ENCODE measurements around the gene HIC1. TPM values are rescaled to one million over a fixed set of nuclear protein-coding genes. Genes with fewer than 3 reads are reported as not detected.
A peak's percentile ranks its signal among the peaks of the same experiment; 100 is the strongest.

The HIC1 gene
- polyA plus RNA-seq, 1 of the 3 experiments (the other 2 are of a cell fraction) = 6.4 TPM

DNA sequence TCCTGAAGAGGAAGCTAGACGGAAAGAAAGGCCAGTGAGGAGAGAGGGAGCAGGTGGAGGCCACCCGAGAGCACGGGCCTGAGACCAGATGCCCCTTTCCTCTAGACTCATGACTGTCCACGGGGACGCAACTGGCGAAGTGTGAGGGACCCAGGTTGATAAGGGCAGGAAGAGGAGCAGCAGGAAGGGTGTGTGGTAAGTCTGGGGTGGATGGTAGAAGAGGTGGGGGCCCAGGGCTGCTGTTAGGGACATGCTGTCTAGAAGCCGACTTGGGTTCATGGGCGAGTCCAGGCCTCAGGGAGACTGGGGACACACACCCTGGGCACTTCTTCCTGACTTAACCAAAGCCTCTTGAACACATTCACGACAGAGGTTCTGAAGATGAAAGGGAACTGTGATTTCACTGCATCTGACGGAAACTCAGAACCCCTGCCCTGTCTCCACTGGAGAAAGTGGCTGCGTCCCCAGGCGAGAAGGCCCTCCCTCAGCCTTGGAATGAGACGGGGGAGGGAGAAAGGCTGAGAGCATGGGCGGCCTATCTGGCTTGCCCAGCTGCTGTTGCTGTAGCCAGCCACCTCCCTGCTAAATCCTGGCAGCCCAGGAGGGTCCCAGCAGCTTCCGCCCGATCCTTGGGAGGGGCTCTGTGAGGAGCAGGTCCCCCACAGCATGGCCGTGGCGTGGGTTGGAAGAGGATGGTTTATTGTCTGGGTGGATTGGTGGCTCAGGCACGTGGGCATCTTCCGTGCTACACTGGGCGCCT, 6.0 kb downstream of the HIC1 start:
- H3K4me1 ChIP-seq (ENCODE audit: control insufficient read depth in 1 of 2, insufficient read depth in 2 of 2, low read depth in 1 of 2, low read length in 1 of 2) = peaks cover 13 to 18% of the 10 kb centered on the region in 2 experiments; a peak in 3 of 4 replicates
- H3K27ac ChIP-seq (ENCODE audit: low read depth in 2 of 2, low read length in 1 of 2) = no peak overlapping the region
- WGBS (ENCODE audit: low lambda C conversion rate) = 95% methylated on average over 14 of the region's 21 CpGs
- no peaks in the 10 kb centered on the region for H4K20me1 ChIP-seq (ENCODE audit: insufficient read depth)
- H3K9ac ChIP-seq = no peak overlapping the region
- peaks cover 7 to 41% of the 10 kb centered on the region in 2 experiments for H3K36me3 ChIP-seq (replicated peaks in 1 of 2; ENCODE audit: control insufficient read depth in 1 of 2, insufficient read depth in 2 of 2, low read length in 1 of 2)
- no peaks in the 10 kb centered on the region for H3K9me3 ChIP-seq
- POLR2A ChIA-PET = no interaction called here
- CTCF ChIA-PET = interaction anchor here (0.9 to 8.0 kb wide), 5 partner anchors 14 to 184 kb away, joined by 3 to 185 read pairs (median 5); no protein-coding TSS in a partner anchor
- H2AFZ ChIP-seq (ENCODE audit: low read depth) = no peak overlapping the region
- H3K9me2 ChIP-seq = no peaks in the 10 kb centered on the region
- no peak for DNase-seq
- TF ChIP-seq ELF1 (IDR thresholded peaks at IDR 0.05) = no peak
- TF ChIP-seq FOXJ3 (CRISPR knock-in tag; IDR thresholded peaks at IDR 0.05) = no peak
- no peak for TF ChIP-seq MEF2A (IDR thresholded peaks at IDR 0.05; ENCODE audit: borderline replicate concordance, low read depth)
- no peak for TF ChIP-seq FOSL2 (IDR thresholded peaks at IDR 0.05; ENCODE audit: borderline replicate concordance, low read depth)
- no peak for TF ChIP-seq GABPA (IDR thresholded peaks at IDR 0.05; ENCODE audit: low read depth)
- TF ChIP-seq TEAD4 (IDR thresholded peaks at IDR 0.05; ENCODE audit: borderline replicate concordance, insufficient read depth) = no peak
- no peak for TF ChIP-seq YY1 (IDR thresholded peaks at IDR 0.05; ENCODE audit: low read depth)
- no peak for TF ChIP-seq SIN3A (IDR thresholded peaks at IDR 0.05; ENCODE audit: borderline replicate concordance, low read depth, low read length)
- TF ChIP-seq NRF1 (IDR thresholded peaks at IDR 0.05; ENCODE audit: low read depth, low read length) = no peak
- TF ChIP-seq FOXM1 (IDR thresholded peaks at IDR 0.05; ENCODE audit: low read depth) = no peak
- TF ChIP-seq, protein P1, sequence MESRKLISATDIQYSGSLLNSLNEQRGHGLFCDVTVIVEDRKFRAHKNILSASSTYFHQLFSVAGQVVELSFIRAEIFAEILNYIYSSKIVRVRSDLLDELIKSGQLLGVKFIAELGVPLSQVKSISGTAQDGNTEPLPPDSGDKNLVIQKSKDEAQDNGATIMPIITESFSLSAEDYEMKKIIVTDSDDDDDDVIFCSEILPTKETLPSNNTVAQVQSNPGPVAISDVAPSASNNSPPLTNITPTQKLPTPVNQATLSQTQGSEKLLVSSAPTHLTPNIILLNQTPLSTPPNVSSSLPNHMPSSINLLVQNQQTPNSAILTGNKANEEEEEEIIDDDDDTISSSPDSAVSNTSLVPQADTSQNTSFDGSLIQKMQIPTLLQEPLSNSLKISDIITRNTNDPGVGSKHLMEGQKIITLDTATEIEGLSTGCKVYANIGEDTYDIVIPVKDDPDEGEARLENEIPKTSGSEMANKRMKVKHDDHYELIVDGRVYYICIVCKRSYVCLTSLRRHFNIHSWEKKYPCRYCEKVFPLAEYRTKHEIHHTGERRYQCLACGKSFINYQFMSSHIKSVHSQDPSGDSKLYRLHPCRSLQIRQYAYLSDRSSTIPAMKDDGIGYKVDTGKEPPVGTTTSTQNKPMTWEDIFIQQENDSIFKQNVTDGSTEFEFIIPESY (IDR thresholded peaks at IDR 0.05; ENCODE audit: borderline replicate concordance, low read depth) = no peak
- TF ChIP-seq, protein P2, sequence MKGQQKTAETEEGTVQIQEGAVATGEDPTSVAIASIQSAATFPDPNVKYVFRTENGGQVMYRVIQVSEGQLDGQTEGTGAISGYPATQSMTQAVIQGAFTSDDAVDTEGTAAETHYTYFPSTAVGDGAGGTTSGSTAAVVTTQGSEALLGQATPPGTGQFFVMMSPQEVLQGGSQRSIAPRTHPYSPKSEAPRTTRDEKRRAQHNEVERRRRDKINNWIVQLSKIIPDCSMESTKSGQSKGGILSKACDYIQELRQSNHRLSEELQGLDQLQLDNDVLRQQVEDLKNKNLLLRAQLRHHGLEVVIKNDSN (IDR thresholded peaks at IDR 0.05; ENCODE audit: borderline replicate concordance, low read depth) = no peak
- TF ChIP-seq TCF12 (IDR thresholded peaks at IDR 0.05) = no peak
- no peaks in the 10 kb centered on the region for H3K27me3 ChIP-seq (ENCODE audit: insufficient read depth)
- no peaks in the 10 kb centered on the region for H3K79me2 ChIP-seq (ENCODE audit: insufficient read depth)
- H3F3A ChIP-seq (replicated peaks; ENCODE audit: insufficient read depth) = peaks cover 5% of the 10 kb centered on the region
- no peak overlapping the region for H3K4me3 ChIP-seq (ENCODE audit: low read depth in 2 of 2, low read length in 1 of 2)
- no peak overlapping the region for H3K4me2 ChIP-seq

DNA sequence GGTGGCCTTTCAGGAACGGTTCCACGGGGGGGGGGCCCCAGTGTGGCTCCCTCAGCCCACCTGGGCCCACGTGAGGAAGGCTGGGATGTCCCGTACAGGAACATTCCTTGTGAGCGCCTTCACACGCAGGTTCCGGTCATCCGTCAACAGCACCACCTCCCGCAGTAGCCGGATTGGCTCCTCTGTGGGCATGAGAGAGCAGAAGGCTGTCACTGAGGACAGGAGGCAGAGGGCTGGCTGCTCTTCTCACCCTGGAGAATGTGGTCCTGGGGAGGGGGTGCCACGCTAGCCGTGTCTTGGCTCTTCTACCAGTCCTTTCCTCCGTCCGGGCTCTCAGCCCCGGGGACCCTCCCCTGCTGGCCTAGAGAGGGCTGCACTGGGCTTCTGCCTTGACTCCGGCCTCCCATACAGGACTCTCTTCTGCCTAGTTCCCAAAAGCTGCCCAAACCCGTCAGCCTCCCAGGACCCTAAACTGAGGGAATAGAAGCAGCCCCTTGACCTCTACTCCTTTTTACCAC, 6.6 kb downstream of the HIC1 start:
- no peaks in the 10 kb centered on the region for H3K79me2 ChIP-seq (ENCODE audit: insufficient read depth)
- H3F3A ChIP-seq (replicated peaks; ENCODE audit: insufficient read depth) = peaks cover 5% of the 10 kb centered on the region
- H3K27ac ChIP-seq (ENCODE audit: low read depth in 2 of 2, low read length in 1 of 2) = peak overlapping the region; percentile 19 to 47; a peak in 2 of 4 replicates
- no peak for DNase-seq
- H4K20me1 ChIP-seq (ENCODE audit: insufficient read depth) = no peaks in the 10 kb centered on the region
- CTCF ChIA-PET = interaction anchor here (0.9 kb wide), 1 partner anchor 183 kb away, joined by 3 read pairs; no protein-coding TSS in a partner anchor
- WGBS (ENCODE audit: low lambda C conversion rate) = 98% methylated on average over 5 of the region's 17 CpGs
- POLR2A ChIA-PET = no interaction called here
- H3K4me2 ChIP-seq = no peak overlapping the region
- no peaks in the 10 kb centered on the region for H3K9me2 ChIP-seq
- no peaks in the 10 kb centered on the region for H3K27me3 ChIP-seq (ENCODE audit: insufficient read depth)
- H3K36me3 ChIP-seq (replicated peaks in 1 of 2; ENCODE audit: control insufficient read depth in 1 of 2, insufficient read depth in 2 of 2, low read length in 1 of 2) = peaks cover 8 to 40% of the 10 kb centered on the region in 2 experiments
- no peaks in the 10 kb centered on the region for H3K9me3 ChIP-seq
- H3K4me1 ChIP-seq (ENCODE audit: control insufficient read depth in 1 of 2, insufficient read depth in 2 of 2, low read depth in 1 of 2, low read length in 1 of 2) = peaks cover 13 to 18% of the 10 kb centered on the region in 2 experiments; a peak in 3 of 4 replicates
- H3K4me3 ChIP-seq (ENCODE audit: low read depth in 2 of 2, low read length in 1 of 2) = no peak overlapping the region
- H3K9ac ChIP-seq = no peak overlapping the region
- no peak overlapping the region for H2AFZ ChIP-seq (ENCODE audit: low read depth)
- TF ChIP-seq RFX5 (IDR thresholded peaks at IDR 0.05; ENCODE audit: low read length) (no peak), GATA2 (CRISPR knock-in tag; IDR thresholded peaks at IDR 0.05) (no peak), SIN3A (IDR thresholded peaks at IDR 0.05; ENCODE audit: borderline replicate concordance, low read depth, low read length) (no peak)

Measured in SK-N-SH (cell line).